ENCODE data around the gene HEMK1.

DNA sequence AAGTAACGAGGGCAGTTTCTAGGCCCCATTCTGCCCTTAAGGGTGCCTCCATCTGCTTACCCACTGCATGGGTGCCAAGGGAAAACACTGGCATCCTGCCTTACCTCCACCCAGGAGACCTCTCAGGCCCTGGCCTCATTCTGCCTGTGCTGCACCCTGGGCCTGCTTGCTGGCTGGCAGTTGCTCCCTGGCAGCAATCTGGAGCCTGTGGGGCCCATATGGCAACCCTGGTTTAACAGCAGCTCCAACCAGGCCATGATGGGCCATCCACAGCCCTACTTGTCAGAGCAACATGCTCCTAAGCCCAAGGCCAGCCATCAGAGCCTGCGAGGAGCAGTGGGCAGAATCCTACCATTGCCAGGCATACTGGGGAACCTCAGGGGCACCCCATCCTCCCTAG, 5.5 kb upstream of the HEMK1 start:
- no peak for TF ChIP-seq EP300 (IDR thresholded peaks at IDR 0.05)
- TF ChIP-seq, protein P1, sequence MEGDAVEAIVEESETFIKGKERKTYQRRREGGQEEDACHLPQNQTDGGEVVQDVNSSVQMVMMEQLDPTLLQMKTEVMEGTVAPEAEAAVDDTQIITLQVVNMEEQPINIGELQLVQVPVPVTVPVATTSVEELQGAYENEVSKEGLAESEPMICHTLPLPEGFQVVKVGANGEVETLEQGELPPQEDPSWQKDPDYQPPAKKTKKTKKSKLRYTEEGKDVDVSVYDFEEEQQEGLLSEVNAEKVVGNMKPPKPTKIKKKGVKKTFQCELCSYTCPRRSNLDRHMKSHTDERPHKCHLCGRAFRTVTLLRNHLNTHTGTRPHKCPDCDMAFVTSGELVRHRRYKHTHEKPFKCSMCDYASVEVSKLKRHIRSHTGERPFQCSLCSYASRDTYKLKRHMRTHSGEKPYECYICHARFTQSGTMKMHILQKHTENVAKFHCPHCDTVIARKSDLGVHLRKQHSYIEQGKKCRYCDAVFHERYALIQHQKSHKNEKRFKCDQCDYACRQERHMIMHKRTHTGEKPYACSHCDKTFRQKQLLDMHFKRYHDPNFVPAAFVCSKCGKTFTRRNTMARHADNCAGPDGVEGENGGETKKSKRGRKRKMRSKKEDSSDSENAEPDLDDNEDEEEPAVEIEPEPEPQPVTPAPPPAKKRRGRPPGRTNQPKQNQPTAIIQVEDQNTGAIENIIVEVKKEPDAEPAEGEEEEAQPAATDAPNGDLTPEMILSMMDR (IDR thresholded peaks at IDR 0.05) = no peak
